MV-4-11 (cell line): Measurements from ENCODE around the gene HINT3.
A peak's percentile ranks its signal among the peaks of the same experiment; 100 is the strongest.
"Not testable (repeated sequence)": the region's sequence is repeated elsewhere in the genome, so short reads cannot be mapped to it uniquely, and the experiment has no call there.

Source experiments
- DNase-seq: peaks from one replicate; lab custom pipeline; 2025; lab: John Stamatoyannopoulos, UW

The HINT3 gene

DNA sequence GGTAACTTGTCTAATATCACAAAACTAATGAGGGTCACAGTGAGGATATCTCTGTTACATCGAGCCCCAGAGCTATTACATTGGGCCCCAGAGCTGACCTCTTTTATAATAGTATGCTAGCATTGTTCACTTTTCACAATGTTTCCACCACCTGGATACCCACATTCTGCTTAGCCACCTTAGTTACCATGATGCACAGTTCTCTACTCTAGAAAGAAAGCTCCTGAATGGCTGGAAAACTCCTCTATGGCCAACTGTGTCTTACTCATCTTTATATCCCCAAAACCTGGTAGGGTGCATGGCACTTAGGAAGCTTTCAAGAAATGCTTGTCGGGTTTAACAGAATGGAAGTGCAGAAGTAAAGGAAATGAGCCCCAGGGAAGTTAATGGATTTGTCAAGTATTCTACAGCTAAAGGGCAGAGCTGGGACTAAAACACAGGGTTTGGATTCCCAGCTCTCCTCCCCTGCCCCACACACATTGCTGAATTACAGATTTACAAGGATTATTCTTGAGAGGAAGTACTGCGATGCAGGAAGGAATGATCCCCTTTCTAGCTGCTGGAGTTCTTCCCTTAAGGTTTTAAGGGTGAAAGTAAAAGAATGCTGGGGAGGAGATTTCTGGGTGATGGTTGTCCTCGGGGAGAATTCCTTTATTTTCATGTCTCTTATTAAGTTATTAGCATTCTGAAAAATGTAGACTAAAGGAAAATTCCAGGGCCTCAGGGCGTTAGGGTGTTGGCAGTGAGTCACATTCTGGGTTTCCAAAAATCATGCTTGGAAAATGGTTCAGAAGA is 16.1 kb upstream of the HINT3 start:
- no peak for DNase-seq

DNA sequence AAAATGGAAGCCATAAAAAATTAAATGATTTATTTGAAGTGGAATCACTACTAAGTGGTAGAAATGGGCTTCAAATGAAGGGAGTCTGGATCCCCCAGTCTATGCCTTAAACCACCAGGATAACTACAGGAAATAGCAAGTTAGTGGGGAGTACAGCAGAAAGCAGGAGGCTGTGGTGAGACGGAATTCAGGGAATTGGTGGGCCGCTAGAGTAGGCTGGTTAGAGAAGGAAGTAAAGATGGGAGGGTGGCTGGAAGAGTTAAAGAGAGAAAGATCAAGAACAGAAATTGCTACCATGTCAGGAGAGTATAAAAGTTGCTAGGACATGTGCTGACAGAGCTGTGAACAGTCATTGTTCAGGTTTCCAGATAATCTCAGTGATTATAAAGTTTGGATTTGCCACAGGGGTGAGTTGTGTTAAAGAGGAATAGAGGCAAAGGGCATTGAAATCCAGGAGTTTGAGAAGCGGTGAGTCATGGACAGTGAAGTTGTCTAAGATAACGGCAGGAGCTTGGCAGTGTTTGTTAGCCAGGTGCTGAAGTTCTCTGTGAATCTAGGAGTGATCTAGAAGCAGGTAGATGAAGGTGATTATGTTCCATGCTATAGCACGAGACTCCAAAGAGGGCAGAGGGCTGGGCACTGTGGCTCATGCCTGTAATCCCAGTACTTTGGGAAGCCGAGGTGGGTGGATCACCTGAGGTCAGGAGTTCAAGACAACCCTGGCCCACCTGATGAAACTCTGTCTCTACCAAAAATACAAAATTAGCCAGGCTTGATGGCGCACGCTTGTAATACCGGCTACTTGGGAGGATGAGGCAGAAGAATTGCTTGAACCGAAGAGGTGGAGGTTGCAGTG is 13.7 kb upstream of the HINT3 start:
- DNase-seq = no peak

DNA sequence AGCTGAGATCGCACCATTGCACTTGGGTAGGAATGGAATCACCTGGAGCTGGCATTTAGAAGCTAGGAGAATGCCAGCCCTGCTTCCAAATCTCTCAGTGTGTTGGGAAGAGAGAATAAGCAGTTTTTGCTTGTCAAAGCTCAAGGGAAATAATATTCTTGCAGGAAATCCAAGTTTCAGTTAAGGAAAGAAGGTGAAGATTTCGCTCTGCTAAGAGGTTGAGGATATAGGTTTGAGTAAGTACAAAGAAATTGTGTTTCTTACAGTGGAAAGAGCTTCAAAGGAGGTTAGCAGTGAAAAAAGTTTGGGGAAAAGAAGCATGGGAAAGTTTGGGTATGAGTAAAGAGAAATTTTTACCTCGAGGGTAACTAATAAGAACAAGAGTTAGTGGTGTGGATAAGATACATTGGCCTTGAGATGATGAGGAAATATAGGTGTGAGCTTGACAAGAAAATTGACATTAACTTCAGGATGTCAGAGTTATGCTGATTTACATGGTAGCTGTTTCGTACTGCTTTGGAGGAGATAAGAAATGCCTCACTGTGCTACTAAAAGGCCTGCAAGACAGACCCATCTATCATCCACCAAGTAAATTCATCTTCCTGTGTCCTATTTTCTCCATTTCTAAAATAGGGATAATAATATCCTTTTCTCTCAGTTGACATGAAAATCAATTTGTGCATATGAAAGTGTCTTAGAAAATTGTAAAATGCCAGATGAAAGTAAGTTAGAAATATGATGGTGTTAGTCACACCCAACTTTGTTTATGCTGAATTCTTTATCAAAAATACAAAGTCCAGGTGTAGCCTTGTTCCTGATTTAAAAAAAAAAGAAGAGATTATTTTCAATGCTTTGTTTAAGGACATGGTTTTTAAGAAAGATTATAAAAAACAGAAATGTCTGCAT is 12.8 kb upstream of the HINT3 start:
- no peak for DNase-seq

DNA sequence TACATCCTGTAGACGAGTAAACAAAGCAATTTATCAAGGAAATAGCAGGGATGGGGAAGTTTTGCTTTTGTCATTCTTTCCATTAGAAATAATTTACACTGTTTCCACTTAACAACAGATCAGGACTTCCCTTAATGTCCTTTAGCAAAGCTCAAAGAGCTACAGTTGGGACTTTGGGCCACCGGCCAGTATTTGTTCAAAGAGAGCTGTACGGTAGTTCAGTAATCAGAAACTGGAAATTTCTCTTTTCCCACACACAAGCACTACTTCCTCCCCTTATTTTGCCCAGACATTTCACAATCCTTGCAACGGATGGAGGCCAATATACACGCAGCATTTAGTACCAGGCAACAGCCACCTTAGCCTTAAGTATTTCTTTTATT is 12.1 kb upstream of the HINT3 start:
- peak; percentile 81 for DNase-seq

DNA sequence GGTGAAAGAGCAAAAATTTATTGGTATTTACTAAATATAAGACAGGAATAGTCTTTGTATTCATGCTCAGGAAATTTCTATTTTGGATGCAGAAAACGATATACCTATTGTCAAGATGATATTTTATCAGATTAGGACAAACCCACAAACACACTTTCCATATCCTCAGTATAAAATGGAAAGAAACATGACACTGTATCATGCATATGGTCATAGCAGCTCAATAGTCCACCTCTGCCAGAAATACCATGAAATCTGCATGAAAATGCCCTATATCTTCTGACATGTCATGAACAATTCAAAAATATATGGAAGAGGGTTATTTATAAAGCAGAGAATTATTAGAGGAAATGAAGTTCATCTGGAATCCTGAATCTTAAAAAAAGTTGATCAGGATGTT is 11.7 kb upstream of the HINT3 start:
- DNase-seq = no peak

DNA sequence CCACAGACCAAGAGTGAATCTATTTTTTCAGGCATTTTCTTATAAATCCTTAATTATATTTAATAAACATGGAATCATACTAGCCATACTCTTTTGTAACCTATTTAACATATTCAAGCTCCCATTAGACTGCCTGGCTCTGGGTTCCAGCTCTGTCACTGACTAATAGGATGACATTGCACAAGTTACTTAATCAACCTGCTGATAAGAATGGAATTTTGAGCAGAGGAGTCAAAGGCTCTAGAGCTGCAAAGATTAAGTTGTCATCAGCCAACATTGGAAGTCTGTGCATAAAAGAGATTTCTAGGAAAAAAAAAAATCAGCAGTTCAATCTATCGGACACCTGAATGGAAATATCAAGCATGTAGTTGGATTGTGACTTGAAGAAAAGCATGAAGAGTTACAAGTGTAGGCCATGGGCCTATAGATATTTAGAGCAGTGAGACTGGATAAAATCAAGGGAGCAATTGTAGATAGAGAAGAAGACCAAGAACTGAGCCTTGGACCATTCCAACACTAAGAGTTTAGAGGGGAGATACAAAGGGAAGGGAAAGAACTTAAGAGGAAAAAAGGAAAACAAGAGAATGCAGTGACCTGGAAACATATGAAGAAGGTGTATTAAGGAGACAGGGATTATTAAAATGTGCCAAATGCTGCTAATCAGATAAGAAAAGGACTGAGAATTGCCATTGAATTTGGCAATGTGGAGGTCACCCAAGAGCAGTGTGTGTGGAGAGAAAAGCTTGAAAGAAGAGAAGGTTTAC is 11.0 kb upstream of the HINT3 start:
- DNase-seq = no peak

DNA sequence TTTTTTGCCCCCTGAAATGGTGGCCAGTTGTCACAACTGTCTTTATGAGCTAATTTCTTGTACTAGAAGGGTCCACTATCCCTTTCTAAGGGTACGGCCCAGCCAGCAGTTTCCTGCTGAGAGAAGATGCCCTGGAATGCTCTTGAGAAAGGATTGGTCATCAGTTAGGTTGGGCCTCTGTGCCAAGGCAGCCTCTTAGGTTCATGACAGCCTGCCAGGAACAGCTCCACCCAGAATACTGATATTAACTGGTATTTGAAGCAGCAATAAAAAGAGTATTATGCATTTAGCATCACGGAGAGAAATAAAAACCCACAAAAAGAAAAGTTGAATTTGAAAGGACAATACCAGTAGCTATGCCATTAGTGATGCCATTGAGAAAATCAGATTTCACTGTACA is 9.0 kb upstream of the HINT3 start:
- DNase-seq = no peak

DNA sequence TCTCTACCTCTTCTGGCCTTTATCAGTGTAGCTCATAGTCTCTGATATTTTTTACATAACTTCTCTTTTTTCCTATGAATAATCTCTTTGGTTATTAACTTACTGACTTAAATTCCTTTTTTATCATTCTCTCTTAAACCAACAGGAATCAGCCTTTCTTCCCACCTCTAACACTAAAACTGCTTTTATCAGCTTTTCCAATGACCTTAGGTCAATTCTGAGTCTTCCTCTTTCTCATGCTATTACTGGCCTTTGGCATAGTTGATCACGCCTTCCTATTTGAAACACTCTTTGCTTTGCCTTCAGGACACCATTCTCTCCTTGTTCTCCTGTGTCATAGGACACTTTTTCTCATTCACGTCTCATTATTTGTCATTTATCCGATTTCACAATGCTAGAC is 8.1 kb upstream of the HINT3 start:
- DNase-seq = peak; percentile 31

DNA sequence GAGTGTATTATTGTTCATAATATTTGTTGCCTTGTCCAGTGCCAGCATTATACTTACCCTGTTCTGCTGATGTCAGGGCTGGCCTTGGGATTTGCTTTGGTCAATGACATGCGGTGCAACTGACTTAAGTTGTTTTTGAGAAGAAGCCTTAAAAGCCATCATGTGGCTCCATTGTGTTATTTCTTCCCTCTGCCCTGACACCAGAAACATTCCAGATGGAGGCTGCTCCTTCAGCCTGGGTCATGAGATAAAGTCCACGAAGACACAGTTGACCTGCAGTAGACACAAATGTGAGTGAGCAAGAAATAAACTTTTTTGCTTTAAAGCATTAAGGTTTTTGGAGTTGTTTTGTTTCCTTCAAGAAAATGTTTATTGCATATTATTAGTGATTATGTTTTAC is 7.5 kb upstream of the HINT3 start:
- DNase-seq = no peak

DNA sequence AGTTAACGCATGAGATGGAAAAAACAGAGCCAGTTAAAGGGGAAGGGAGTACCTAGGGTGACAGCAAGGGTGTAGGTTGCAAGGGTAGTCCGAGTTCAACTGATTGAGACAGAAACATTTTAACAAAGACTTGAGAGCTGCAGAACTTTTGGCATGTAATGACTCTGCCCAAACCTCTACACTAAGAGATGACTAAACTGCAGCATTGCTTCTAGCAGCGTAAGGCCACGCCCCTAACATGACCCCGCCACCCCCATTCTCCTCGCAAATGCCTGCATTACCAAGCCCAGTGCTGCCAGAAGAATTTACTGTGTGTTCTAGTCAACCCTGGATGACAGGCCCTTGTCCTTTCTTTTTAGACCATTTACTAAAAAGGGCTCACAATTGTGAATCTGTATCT is 6.3 kb upstream of the HINT3 start:
- no peak for DNase-seq

DNA sequence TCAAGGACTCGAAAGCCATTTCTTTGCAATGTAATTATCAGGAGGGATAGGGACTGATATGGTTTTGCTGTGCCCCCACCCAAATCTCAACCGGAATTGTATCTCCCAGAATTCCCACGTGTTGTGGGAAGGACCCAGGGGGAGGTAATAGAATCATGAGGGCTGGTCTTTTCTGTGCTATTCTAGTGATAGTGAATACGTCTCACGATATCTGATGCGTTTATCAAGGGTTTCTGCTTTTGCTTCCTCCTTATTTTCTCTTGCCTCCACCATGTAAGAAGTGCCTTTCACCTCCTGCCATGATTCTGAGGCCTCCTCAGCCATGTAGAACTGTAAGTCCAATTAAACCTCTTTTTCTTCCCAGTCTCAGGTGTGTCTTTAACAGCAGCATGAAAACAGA is 5.9 kb upstream of the HINT3 start:
- DNase-seq = not testable (repeated sequence)

DNA sequence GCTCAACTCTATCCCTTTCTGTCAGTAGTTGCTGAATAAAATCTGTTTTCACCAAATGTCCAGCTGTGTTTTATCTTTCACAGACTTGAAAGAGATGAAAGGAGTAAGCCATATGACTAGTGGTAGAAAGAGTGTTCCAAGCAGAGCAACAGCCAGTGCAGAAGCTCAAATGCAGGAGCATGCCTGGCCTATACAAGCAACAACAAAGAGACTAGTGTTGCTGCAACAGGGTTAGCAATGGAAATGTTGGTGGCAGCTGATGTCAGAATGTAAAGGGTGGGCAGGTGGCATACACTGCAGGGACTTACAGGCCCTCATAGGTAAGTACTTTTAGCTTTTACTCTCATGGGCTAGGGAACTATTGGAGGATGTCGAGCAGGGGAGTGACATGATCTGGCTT is 5.2 kb upstream of the HINT3 start:
- no peak for DNase-seq

DNA sequence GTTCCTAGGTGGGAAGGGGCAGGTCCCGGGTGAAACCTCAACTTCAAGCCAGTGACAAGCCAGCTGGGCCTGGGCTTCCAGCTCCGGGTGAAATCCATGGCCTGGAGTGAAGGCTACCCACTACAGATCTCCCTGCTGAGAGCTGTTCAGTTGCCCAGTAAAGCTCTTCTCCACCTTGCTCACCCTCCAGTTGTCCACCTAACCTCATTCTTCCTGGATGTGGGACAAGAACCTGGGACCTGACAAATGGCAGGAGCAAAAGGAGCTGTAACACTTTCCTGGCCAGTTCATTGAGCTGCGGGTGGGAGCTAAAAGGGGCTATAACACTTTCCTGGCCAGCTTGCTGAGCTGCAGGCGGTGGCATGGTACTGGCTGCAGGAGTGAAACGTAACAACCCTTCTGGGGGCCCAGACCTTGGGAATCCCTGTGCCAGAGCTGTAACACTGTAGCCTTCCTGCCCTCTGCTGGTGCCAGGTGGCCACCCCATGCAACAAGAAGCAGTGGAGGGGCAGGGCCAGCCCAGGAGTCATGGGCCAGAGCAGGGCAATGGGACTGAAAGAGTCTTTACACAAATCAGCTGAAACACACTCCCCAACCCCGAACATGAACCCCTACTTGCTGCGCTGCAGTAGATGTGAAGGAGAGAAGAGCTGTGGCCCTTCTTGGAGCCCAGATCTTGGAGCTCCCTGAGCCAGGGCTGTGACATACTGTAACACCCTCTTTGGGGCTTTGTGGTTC is 3.6 kb upstream of the HINT3 start:
- peak; percentile 29 for DNase-seq

DNA sequence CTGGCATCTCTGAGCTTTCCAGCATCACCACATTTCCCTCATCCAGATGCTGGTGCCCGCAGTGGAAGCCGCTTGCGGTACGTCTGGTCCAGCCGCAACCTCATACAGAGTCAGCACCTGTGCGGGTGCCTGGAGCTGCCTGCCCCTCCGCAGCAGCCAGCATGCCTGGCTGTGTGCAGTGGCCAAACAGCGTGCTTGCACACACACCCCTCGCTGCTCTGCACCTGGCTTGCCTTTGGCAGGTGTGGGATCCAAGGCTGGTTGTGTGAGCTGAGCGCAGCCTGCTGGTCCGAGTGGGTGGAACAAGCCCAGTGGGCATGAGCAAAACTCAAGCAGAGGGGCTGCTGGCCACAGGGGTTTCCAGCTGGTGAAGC is 3.1 kb upstream of the HINT3 start:
- DNase-seq = no peak

DNA sequence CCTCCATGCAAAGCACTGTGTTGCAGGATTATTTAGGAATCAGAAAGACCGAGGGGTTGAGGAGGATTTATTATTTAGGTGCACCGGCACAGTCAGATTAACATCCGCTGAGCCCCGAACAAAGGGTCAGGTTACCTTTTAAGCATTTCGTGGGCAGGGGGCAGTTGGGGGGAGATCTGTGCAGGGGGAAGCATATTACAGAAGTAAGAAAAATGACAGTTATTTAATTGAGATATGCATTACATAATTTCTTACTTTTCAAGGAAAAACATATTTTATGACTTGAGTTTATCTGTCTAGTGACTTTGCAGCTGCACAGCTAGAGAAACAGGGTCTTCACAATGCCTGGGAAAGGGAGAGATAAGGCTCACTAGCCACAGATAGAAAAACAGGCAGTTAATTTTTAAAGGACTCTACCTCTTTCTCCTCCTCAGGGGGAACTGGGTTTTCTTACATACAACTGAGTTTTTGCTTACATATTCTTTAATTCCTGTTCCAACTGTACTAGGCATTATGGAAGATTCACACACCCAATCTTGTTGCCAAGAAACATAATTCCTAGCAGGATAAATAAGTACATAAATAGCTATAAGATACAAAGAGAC is 1.7 kb upstream of the HINT3 start:
- no peak for DNase-seq

DNA sequence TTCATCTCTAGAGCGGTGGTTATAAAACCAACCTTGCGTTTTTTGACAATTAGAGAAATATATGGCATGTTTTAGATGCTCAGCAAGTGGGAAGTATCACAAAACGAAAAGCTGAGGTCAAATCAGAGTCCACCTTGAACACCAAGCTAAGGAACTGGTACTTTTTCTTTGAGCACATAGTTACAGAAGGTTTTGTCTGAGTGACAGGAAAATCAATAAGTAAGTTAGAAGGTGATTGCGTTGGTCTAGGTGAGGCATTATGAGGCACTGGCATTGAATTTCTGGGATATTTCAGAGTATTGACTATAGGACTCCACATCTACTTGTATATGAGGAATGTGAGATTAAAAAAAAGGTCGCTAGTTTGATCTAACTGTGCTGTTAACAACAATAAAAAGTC is 597 bp upstream of the HINT3 start:
- DNase-seq = no peak

DNA sequence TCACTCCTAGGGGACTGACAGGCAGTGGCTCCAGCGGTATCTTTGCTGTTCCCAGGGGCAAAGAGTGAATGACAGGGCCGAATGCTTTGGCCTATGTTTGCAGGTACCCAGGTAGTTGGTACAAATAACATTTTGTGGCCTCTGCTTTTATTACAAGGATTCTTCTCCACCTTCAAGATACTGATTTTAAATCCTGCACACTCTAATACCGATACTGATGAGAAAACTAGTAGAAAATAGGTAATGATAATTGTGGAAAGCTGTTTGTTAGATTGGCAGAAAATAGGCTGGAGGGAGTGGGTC is 772 bp downstream of the HINT3 start:
- no peak for DNase-seq

DNA sequence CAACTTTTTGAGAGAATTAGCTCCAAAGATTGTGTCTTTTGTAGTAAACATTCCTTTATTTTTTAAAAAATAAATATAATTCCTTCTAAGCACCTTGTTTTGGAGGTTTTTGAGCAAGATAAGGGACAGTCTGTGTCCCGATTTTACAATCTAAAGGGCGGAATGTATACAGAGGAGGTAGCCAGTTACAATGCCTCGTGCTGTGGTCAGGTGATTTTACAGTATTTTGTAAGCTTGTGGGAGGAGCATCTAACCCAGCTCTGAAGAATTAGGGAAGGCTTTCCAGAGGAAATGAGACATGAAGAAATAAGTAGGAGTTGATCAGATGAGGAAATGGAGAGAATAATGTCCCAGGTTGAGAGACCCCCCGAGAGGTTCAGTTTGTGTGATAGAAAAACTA is 1.3 kb downstream of the HINT3 start:
- DNase-seq = peak; percentile 74

DNA sequence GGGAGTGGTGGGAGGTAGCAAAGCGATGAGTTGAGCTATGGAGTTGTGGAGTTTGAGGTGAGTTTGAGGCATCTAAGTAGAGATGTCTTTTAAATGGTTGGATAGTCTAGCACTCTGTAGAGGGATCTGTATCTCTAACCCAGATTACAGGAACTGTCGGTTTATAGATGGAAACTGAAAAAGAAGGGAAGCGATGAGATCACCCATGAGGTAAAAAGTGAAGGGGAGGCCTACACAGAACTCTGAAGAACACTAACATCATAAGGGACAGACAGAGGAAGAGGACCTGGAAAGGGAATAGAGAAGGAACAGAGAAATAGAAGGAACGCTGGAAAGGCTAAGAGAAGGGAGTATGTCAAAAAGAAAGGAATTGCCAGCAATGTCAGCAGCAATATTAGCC is 2.5 kb downstream of the HINT3 start:
- no peak for DNase-seq

DNA sequence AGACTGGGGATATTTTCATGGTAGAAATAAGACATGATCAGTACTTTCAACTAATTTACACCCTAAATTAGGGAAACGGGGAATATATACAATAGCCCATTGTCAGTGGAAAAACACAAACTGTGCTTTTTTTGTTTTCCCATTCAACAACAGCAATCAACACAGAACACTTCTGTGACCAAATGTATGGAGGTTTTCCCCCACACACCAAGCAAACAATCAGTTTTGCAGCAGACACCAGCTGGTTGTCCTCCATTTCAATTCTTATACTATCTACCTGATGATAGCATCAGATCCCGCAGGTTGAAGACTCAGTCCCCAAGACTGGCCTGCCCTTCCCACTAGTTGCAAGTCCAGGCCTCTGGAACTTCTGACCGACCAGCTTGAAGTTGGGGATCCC is 4.5 kb downstream of the HINT3 start:
- no peak for DNase-seq
